GM15510 (cell line): ENCODE measurements around the gene VPS18.

Source experiments
- POLR2A ChIP-seq: IDR thresholded peaks from 3 replicates; pipeline ENCODE4 v1.6.1; 2011; ENCODE audit warnings: borderline replicate concordance; ENCODE audit not compliant: insufficient read length; ENCODE audit errors: extremely low read depth

VPS18 gene

GRCh38 chr15:40863660-40864270, 30.5 kb upstream of the VPS18 start:
- TF ChIP-seq POLR2A, result no peak

DNA sequence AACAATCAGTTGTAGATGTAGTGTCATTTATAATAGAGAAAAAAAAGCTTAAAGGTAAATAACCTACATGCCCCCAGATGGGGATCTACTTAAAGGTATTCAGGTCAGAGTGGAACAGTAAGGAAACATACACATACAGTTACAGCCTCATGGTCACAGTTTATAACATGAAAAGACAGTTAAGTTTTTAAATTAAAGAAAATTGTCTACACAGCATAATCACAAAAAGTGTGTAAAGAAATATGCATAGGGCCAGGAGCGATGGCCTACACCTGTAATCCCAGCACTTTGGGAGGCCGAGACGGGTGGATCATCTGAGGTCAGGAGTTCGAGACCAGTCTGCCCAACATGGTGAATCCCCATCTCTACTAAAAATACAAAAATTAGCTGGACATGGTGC, 27.1 kb upstream of the VPS18 start:
- no peak for TF ChIP-seq POLR2A

DNA sequence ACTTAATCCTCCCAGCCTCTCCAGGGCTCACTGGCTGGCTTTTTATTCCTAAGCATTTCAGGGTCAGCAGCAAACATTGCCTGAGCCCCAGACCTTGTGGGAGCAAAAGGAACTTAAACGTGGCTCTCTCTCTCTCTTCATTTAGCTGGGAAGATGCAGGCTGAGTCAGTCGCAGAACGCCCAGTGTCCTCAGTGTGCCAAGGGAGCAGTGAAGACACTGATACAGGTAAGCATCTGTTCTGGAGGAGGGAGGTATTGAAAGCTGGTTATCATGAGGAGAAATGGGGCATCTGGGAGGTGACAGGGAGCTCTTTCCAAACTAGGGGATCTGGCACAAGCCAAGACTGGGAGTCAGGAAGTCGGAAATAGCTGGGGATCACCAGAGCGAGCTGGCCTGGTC, 24.6 kb upstream of the VPS18 start:
- TF ChIP-seq POLR2A, result no peak

DNA sequence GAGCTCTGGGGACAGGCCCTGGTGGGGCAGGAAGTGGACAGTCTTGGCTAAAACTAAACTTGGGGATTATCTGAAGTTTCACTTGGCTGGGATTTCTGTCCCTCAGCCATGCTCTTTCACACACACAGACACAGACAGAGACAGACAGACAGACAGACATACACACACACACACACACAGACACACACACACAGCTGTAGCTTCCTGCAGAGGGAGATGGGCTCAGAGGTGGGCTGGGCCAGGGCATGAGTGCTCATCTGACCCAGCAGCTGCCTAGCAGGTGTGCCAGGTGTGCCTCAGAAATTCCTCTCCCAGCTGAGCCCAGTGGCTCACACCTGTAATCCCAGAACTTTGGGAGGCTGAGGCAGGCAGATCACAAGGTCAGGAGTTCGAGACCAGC, 23.5 kb upstream of the VPS18 start:
- no peak for TF ChIP-seq POLR2A

- TF ChIP-seq POLR2A, result peak; percentile 21
These were observed 22.3 kb upstream of the VPS18 start for GRCh38 chr15:40871749-40872617.

DNA sequence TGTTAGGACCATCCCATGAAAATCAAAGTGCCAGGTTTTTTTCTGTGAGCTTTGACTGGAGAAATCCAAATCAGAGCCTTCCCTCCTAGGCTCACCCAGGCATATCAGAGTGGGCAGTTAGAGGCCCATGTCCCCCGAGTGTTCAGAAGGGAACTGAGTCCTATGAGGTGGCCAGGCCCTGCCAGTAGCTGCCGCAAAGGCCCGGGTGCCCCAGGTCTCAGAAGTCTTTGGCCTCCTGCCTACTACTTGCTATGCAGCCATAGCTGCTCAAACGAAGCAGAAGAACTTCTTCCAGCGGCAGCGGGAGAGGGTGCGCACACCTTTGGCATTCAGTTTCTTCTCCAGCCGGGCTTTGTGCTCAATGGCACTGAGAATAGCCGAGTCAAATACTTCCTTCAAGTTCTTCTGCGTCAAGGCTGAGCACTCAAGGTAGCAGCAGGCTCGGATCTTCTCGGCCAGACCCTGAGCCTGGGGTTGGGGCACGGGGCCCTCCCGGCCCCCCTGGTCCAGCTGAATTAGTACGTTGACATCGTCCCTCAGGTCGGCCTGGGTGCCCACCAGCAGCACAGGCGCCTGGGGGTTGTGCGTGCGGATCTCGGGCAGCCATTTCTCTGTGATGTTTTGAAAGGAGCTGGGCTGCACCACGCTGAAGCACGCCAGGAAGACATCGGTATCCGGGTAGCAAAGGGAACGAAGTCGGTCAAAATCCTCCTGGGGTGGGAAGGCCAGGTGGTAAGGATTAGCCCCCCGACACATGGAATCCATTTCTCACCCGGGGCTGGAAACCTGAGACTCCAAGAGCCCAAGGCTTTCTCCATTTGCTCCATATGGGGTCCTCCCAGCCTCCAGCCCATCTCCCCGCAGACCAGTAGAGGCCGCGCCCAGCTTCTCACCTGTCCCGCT, 21.2 kb upstream of the VPS18 start:
- no peak for TF ChIP-seq POLR2A

DNA sequence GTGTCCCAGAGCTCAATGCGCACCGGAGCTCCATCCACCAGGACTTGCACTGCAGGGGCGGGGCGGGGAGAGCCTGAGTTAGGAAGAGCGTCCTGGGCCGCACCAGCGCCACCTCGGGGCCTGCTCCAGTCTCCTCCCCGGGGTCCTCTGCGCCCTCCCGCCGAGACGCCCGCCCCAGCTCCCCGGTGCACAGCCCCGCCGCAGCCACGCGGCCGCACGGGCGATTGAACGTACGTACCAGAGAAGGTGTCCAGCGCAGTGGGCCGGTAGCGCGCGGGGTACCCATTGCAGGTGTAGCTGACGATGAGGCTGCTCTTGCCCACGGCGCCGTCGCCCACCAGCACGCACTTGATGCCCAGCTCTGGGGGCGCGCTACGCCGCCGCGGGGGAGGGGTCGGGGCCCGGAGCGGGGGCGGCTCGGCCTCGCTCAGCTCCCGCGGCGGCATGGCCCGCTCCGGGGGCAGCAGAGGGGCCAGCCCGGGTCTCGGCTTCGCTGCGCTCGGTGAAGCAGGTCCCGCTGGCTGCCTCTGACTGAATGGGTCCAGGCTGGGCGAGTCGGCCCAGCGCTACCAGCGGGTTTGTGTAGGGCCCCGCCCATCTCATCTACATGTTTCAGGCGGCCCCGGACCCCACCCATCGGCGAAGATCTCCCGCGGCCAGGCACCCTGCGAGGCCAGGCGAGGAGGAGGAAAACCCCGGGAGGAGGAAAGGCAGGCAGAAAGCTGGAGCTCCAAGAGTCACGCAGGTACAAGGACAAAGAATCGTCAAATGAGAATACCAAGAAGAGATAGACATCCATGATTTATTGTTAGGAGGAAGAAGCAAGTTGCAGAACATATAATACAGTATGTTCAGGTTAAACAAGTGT, 20.3 kb upstream of the VPS18 start, which contains the start of gene RHOV:
Gene RHOV (minus strand): TSS at position 541 of the 868 bp plus-strand sequence. CDS start 95 bp downstream, at position 446.
- peak; percentile 62 for TF ChIP-seq POLR2A

DNA sequence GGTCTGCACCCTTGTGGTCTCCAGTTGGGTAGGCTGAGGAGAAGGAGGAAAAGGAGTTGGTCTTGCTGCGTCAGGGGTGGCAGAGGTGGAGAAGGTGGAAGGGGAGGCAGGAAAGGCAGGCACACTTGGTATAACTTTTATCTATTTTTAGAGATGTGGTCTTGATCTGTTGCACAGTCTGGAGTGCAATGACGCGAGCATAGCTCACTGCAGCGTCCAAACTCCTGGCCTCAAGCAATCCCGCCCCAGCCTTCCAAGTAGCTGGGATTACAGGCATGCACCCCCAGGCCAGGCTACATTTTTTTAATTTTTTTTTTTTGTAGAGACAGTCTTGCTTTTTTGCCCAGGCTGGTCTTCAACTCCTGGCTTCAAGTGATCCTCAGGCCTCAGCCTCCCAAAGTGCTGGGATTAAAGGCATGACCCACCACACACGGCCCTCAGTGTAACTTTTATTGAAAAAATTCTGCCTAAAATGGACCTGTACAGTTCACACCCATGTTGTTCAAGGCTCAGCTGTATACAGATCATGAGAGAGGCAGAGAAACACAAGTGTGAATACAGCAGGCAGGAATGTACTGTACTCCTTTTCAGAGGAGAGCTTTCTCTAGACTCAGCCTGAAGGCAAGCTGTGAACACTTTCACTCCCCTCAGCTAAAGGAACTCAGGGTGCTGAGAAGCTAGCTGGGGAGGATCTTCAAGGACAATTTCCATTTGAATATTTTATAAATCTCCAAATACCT, 18.1 kb upstream of the VPS18 start:
- TF ChIP-seq POLR2A, result no peak

GRCh38 chr15:40877694-40878093, 16.6 kb upstream of the VPS18 start:
- TF ChIP-seq POLR2A, result no peak

- TF ChIP-seq POLR2A, result no peak
These were observed 15.5 kb upstream of the VPS18 start for GRCh38 chr15:40878785-40879184.

DNA sequence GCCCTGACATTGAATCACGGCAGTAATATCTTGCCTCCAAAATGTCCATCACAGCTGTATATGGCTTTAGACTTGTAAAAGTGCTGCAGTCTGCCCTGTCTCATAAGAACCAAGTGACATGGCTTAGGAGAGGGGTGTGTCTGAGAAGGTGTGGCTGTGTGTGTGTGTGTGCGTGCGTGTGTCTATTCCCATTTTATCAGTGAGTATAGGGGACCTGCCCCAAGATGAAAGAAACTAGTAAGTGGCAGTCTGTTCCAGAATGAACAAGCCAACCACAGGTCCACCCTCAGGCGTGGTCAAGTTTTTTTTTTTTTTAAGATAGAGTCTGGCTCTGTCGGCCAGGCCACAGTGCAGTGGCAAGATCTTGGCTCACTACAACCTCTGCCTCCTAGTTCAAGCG, 14.6 kb upstream of the VPS18 start:
- no peak for TF ChIP-seq POLR2A

GRCh38 chr15:40881351-40881750, 12.9 kb upstream of the VPS18 start:
- TF ChIP-seq POLR2A, result no peak

DNA sequence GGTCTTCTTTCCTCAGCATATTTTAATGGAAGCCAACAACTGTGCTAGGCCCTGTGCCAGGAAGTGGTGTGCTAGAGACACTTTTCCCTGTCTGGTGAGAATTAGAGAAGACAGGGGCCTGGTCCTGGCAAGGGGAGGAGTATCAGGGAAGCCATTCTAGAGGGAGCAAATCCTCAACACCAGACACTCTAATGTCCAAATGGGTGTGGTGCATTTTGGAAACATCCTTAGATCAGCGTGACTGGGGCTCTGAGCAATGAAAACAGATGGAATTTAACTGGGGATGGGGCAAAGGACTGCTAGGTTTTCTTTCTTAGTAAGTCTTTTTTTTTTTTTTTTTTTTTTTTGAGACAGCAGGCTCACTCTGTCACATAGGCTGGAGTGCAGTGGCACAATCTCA, 7.7 kb upstream of the VPS18 start:
- no peak for TF ChIP-seq POLR2A
